Measurements from ENCODE around the gene PRKAG3. TPM values are rescaled to one million over a fixed set of nuclear protein-coding genes. Genes with fewer than 3 reads are reported as not detected.

Gene PRKAG3
- total and polyA plus RNA-seq, 2 donors from 2014 or later: not detected

DNA sequence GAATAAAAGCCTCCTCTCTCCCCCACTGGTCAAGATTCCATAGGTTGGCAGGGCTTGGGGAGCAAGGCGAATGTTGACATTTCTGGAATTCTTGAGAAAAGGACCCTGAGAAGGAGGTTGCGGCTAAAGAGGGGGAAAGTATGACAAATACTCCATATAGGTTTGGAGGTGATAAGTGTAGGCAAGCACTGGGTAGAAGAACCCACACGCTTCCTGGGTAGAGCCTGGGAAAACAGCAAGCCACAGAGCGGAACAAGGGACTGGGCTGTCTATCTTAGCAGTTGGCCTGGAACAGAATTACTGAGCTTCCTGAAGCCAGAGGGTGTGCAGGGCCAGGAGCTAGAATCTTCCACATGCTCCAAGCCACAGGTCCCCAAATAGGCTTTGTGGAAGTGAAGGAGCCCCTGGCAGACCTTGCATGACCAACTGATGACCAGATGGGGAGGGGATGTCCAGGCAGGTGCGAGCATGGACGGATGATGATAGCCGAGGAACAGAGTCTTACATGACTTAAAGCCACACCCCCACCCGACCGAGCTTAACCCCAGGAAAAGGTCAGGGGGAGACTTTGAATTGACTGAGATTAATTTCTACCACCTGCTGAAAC, 9.9 kb downstream of the PRKAG3 start:
- H3K27me3 ChIP-seq (ENCODE audit: control insufficient read depth, insufficient read depth, low read length): no peaks in the 10 kb centered on the region
- no peak overlapping the region for H3K9ac ChIP-seq (ENCODE audit: low read length in 3 of 3)
- H3K36me3 ChIP-seq (ENCODE audit: control insufficient read depth in 2 of 3, insufficient read depth in 3 of 3, low read length in 3 of 3): peaks cover 0 to 2% (median 2%) of the 10 kb centered on the region in 3 donors
- H3K4me3 ChIP-seq (ENCODE audit: low read length in 3 of 3): no peak overlapping the region
- H3K4me1 ChIP-seq (ENCODE audit: control insufficient read depth in 2 of 3, insufficient read depth in 2 of 3, low read depth in 1 of 3, low read length in 3 of 3): no peaks in the 10 kb centered on the region
- intact Hi-C loops (cut with DNase I): no loop called here
- no peak overlapping the region for H3K27ac ChIP-seq (ENCODE audit: low read depth in 2 of 2, low read length in 2 of 2)
- DNase-seq: no peak
- TF ChIP-seq, protein P1, sequence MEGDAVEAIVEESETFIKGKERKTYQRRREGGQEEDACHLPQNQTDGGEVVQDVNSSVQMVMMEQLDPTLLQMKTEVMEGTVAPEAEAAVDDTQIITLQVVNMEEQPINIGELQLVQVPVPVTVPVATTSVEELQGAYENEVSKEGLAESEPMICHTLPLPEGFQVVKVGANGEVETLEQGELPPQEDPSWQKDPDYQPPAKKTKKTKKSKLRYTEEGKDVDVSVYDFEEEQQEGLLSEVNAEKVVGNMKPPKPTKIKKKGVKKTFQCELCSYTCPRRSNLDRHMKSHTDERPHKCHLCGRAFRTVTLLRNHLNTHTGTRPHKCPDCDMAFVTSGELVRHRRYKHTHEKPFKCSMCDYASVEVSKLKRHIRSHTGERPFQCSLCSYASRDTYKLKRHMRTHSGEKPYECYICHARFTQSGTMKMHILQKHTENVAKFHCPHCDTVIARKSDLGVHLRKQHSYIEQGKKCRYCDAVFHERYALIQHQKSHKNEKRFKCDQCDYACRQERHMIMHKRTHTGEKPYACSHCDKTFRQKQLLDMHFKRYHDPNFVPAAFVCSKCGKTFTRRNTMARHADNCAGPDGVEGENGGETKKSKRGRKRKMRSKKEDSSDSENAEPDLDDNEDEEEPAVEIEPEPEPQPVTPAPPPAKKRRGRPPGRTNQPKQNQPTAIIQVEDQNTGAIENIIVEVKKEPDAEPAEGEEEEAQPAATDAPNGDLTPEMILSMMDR (IDR thresholded peaks at IDR 0.05; ENCODE audit: borderline replicate concordance, extremely low read depth, insufficient read depth): no peak
- no peak for FAIRE-seq
- H3K9me3 ChIP-seq (ENCODE audit: control insufficient read depth in 2 of 3, insufficient read depth in 1 of 3, low read length in 3 of 3): no peaks in the 10 kb centered on the region

DNA sequence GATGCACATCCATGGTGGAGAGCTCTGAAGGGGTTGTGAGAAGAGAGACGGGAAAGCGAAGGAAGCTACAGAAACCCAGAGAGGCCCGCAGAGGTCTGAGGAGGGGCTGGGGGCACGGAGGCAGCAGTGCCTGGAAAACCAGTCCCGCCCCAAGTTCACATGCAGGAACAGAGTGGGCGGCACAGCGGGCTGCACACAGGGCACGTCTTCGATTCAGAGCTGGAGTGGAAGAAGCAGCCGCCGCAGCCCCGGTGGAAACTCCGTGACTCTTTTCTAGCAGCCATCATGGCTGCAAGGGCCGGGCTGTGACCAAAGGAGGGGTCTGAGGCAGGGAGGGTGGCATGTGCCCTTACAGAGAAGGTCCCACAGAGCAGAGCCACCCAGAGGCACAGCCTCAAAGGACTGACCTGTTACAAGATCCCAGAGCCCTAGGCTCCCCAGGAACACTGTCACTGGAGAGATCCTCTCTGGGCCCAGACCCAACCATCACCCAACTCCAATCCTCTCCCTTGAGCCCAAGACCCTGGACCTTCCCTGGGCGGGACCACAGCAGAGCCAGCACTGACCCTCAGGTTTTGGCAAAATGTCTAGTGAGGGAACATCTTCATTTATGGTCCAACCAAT, 10.7 kb downstream of the PRKAG3 start:
- no peaks in the 10 kb centered on the region for H3K9me3 ChIP-seq (ENCODE audit: control insufficient read depth in 2 of 3, insufficient read depth in 1 of 3, low read length in 3 of 3)
- intact Hi-C loops (cut with DNase I): no loop called here
- H3K27ac ChIP-seq (ENCODE audit: low read depth in 2 of 2, low read length in 2 of 2): no peak overlapping the region
- no peak for DNase-seq
- peaks cover 0 to 6% (median 2%) of the 10 kb centered on the region in 3 donors for H3K36me3 ChIP-seq (ENCODE audit: control insufficient read depth in 2 of 3, insufficient read depth in 3 of 3, low read length in 3 of 3)
- TF ChIP-seq, protein P1 (IDR thresholded peaks at IDR 0.05; ENCODE audit: borderline replicate concordance, extremely low read depth, insufficient read depth): no peak
- H3K9ac ChIP-seq (ENCODE audit: low read length in 3 of 3): no peak overlapping the region
- H3K27me3 ChIP-seq (ENCODE audit: control insufficient read depth, insufficient read depth, low read length): no peaks in the 10 kb centered on the region
- no peaks in the 10 kb centered on the region for H3K4me1 ChIP-seq (ENCODE audit: control insufficient read depth in 2 of 3, insufficient read depth in 2 of 3, low read depth in 1 of 3, low read length in 3 of 3)
- FAIRE-seq: no peak
- H3K4me3 ChIP-seq (ENCODE audit: low read length in 3 of 3): no peak overlapping the region

DNA sequence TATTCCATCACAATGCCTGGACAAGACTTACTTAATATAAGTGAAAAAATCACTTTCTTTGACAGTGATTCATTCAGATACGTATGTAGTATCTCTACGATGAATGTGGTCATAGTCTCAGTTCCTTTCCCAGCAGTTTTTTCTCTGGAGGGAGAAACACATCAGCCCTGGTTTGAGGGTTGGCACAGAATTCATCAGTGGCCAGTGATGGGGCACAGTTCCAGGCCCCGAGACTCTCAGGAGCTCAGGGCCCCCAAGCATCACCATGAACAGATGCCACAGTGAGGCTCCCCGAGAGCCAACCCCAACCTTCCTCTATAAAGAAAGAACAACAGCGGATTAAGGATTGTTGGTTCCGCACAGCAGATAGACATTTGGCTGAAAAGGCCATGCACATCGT, 12.5 kb downstream of the PRKAG3 start:
- intact Hi-C loops (cut with DNase I): no loop called here
- Histone ChIP-seq H3K9me3 (ENCODE audit: control insufficient read depth in 2 of 3, insufficient read depth in 1 of 3, low read length in 3 of 3) (no peaks in the 10 kb centered on the region), H3K36me3 (ENCODE audit: control insufficient read depth in 2 of 3, insufficient read depth in 3 of 3, low read length in 3 of 3) (peaks cover 0 to 19% (median 8%) of the 10 kb centered on the region in 3 donors), H3K9ac (ENCODE audit: low read length in 3 of 3) (no peak overlapping the region), H3K27me3 (ENCODE audit: control insufficient read depth, insufficient read depth, low read length) (no peaks in the 10 kb centered on the region), H3K27ac (ENCODE audit: low read depth in 2 of 2, low read length in 2 of 2) (no peak overlapping the region), H3K4me1 (ENCODE audit: control insufficient read depth in 2 of 3, insufficient read depth in 2 of 3, low read depth in 1 of 3, low read length in 3 of 3) (no peaks in the 10 kb centered on the region), H3K4me3 (ENCODE audit: low read length in 3 of 3) (no peak overlapping the region)
- TF ChIP-seq, protein P1 (IDR thresholded peaks at IDR 0.05; ENCODE audit: borderline replicate concordance, extremely low read depth, insufficient read depth): no peak
- FAIRE-seq (no peak), DNase-seq (no peak)

Measured in kidney (tissue), 14 donors.